ENCODE measurements around the gene FAM131C. TPM values are rescaled to one million over a fixed set of nuclear protein-coding genes. Genes with fewer than 3 reads are reported as not detected.
A peak's percentile ranks its signal among the peaks of the same experiment; 100 is the strongest.

The FAM131C gene
- total RNA-seq, 1 experiment from 2014 or later, result 3.4 TPM

DNA sequence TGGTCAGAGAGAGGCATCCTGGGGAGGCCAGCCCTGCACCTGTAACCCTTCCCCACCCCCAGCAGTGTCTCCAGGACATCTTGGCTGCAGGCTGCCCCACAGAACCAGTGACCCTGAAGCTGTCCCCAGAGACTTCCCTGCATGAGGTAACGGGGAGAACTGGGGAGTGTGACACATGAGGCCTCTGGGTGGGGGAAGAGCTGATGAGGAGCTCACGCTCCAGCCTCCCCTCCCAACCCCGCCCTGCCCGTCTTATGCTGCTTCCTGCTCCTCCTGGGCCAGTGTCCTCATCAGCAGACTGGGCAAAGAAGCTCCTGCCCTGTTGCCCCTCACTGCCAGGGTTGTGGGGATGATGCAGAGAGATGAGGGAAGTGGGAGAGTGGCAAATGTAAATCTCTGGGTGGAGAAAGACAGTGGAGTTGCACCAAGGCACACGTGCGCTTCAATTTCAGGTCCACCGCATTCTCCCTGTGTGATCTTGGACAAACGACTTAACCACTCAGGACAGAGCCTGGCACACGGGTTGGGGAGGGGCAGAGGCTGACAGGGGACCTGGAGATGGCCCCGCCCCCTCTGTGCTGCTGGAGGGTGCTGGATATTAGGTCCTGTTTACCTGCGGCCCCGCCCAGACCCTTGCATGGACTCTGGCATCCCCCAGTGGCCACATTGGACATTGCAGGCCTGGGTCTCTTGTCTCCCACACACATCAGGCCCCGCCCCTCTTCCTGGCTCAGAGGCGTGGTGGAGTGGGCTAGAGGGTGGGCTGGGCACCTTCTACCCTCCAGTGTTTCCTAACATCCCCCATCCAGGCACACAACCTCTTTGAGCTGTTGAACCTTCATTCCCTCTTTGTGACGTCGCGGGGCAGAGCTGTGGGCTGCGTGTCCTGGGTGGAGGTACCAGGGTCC lies 17.6 kb downstream of the FAM131C start:
- in situ Hi-C loops (cut with HindIII; ENCODE audit: low pct_unique_long_range_greater_than_20kb, low sequenced_read_pairs), result no loop called here
- CTCF ChIA-PET, result interaction anchor here (0.6 to 0.9 kb wide), 2 partner anchors 126 to 261 kb away, joined by 3 to 4 read pairs; no protein-coding TSS in a partner anchor
- ATAC-seq, result peak; percentile 88

DNA sequence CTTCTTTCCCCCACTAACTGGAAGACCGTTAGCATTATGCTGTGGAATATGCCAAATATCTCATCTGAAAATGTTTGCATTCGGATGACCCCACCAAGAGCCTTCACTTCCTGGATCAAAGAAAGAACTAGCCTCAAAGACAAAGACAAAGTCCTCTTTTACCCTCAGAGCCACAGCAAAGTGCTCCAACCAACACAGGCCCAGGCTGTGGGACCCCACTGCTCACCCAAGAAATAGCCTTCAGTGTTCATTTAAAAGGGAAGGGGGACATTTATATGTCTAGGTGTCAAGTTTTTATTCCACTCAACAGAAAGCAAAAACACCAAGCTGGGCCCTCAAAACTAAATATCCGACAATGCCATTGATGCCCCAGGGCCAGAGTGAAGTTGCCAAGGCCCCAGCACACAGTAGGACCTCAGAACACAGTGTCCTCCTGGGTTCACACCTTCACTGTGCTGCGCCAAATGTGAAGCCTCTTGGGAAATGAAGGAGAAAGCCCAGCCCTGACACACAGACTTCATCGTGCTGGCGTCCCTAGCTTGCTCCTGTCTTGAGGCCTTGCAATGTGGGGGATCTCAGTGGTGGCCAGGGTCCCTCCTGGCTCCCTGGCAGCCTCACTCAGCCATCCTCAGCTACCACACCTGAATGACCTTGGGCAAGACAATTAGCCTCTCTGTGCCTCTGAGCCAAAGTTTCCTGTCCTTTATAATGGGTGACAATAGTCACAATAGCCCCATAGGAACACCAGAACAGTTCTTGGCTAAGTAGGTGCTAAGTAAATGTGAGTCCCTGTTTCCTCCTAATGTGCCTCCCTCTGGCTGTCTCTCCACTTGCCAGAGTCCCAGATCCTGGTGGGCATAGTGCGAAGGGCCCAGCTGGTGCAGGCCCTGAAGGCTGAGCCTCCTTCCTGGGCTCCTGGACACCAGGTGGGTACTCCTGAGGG lies 18.6 kb downstream of the FAM131C start:
- Histone ChIP-seq H3K9me3 (ENCODE audit: control insufficient read depth, insufficient read depth, low read depth, low read length) (no peaks in the 10 kb centered on the region), H3K4me1 (ENCODE audit: control insufficient read depth, insufficient read depth, low read length) (no peaks in the 10 kb centered on the region), H3K27me3 (ENCODE audit: control insufficient read depth, insufficient read depth, low read length) (no peaks in the 10 kb centered on the region), H3K27ac (ENCODE audit: low read length) (no peak overlapping the region), H3K4me3 (ENCODE audit: low read depth in 2 of 2, low read length in 2 of 2) (no peak overlapping the region), H3K36me3 (ENCODE audit: control insufficient read depth, insufficient read depth, low read length) (no peaks in the 10 kb centered on the region)
- no peak for DNase-seq (ENCODE audit: low read depth, low spot score)
- TF ChIP-seq, protein P1, sequence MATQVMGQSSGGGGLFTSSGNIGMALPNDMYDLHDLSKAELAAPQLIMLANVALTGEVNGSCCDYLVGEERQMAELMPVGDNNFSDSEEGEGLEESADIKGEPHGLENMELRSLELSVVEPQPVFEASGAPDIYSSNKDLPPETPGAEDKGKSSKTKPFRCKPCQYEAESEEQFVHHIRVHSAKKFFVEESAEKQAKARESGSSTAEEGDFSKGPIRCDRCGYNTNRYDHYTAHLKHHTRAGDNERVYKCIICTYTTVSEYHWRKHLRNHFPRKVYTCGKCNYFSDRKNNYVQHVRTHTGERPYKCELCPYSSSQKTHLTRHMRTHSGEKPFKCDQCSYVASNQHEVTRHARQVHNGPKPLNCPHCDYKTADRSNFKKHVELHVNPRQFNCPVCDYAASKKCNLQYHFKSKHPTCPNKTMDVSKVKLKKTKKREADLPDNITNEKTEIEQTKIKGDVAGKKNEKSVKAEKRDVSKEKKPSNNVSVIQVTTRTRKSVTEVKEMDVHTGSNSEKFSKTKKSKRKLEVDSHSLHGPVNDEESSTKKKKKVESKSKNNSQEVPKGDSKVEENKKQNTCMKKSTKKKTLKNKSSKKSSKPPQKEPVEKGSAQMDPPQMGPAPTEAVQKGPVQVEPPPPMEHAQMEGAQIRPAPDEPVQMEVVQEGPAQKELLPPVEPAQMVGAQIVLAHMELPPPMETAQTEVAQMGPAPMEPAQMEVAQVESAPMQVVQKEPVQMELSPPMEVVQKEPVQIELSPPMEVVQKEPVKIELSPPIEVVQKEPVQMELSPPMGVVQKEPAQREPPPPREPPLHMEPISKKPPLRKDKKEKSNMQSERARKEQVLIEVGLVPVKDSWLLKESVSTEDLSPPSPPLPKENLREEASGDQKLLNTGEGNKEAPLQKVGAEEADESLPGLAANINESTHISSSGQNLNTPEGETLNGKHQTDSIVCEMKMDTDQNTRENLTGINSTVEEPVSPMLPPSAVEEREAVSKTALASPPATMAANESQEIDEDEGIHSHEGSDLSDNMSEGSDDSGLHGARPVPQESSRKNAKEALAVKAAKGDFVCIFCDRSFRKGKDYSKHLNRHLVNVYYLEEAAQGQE (IDR thresholded peaks at IDR 0.05; ENCODE audit: insufficient read depth in 1 of 2, low read depth in 2 of 2, low read length in 1 of 2), result no peak
- TF ChIP-seq SIN3A (IDR thresholded peaks at IDR 0.05; ENCODE audit: borderline replicate concordance, insufficient read depth, low read depth, low read length) (no peak), TCF7L2 (IDR thresholded peaks at IDR 0.05; ENCODE audit: low read depth, low read length) (no peak), POLR2AphosphoS5 (IDR thresholded peaks at IDR 0.05; ENCODE audit: low read depth, low read length) (no peak)
- TF ChIP-seq, protein P2, sequence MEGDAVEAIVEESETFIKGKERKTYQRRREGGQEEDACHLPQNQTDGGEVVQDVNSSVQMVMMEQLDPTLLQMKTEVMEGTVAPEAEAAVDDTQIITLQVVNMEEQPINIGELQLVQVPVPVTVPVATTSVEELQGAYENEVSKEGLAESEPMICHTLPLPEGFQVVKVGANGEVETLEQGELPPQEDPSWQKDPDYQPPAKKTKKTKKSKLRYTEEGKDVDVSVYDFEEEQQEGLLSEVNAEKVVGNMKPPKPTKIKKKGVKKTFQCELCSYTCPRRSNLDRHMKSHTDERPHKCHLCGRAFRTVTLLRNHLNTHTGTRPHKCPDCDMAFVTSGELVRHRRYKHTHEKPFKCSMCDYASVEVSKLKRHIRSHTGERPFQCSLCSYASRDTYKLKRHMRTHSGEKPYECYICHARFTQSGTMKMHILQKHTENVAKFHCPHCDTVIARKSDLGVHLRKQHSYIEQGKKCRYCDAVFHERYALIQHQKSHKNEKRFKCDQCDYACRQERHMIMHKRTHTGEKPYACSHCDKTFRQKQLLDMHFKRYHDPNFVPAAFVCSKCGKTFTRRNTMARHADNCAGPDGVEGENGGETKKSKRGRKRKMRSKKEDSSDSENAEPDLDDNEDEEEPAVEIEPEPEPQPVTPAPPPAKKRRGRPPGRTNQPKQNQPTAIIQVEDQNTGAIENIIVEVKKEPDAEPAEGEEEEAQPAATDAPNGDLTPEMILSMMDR (IDR thresholded peaks at IDR 0.05), result no peak
- intact Hi-C loops (cut with micrococcal nuclease; ENCODE audit: unreplicated experiment), result no loop called here
- in situ Hi-C loops (cut with HindIII; ENCODE audit: low pct_unique_long_range_greater_than_20kb, low sequenced_read_pairs), result no loop called here
- POLR2A ChIA-PET, result interaction anchor here (0.6 kb wide), 1 partner anchor 10 kb away, joined by 5 read pairs; no protein-coding TSS in a partner anchor
- CTCF ChIA-PET, result no interaction called here
- BruUV-seq (replicated peaks), result no TSS peak
- ATAC-seq, result no peak

More for the DNA sequence above, 17.6 kb downstream of the FAM131C start:
- Histone ChIP-seq H3K4me1 (ENCODE audit: control insufficient read depth, insufficient read depth, low read length) (no peaks in the 10 kb centered on the region), H3K4me3 (ENCODE audit: low read depth in 2 of 2, low read length in 2 of 2) (no peak overlapping the region), H3K36me3 (ENCODE audit: control insufficient read depth, insufficient read depth, low read length) (no peaks in the 10 kb centered on the region), H3K9me3 (ENCODE audit: control insufficient read depth, insufficient read depth, low read depth, low read length) (no peaks in the 10 kb centered on the region), H3K27ac (ENCODE audit: low read length) (no peak overlapping the region), H3K27me3 (ENCODE audit: control insufficient read depth, insufficient read depth, low read length) (no peaks in the 10 kb centered on the region)
- TF ChIP-seq, protein P2 (IDR thresholded peaks at IDR 0.05), result peak; percentile 100
- TF ChIP-seq SIN3A (IDR thresholded peaks at IDR 0.05; ENCODE audit: borderline replicate concordance, insufficient read depth, low read depth, low read length), result no peak
- TF ChIP-seq, protein P1 (IDR thresholded peaks at IDR 0.05; ENCODE audit: insufficient read depth in 1 of 2, low read depth in 2 of 2, low read length in 1 of 2), result 0 out of 4 replicates have a peak, but pooled peaks of 1 of the 2 experiments have one; percentile 29
- TF ChIP-seq TCF7L2 (IDR thresholded peaks at IDR 0.05; ENCODE audit: low read depth, low read length), result no peak
- TF ChIP-seq POLR2AphosphoS5 (IDR thresholded peaks at IDR 0.05; ENCODE audit: low read depth, low read length), result no peak
- BruUV-seq (replicated peaks), result no TSS peak
- POLR2A ChIA-PET, result no interaction called here
- intact Hi-C loops (cut with micrococcal nuclease; ENCODE audit: unreplicated experiment), result loop anchor here (2.0 kb wide), 2 partner anchors 23 to 47 kb away; no protein-coding TSS in a partner anchor
- peak; percentile 76 for DNase-seq (ENCODE audit: low read depth, low spot score)

Measured in Panc1 (cell line).